Prostate gland (tissue), 2 donors: ENCODE data around the gene GSG1L. TPM values are rescaled to one million over a fixed set of nuclear protein-coding genes. Genes with fewer than 3 reads are reported as not detected.

Experiments used
- DNase-seq: peaks from one replicate; pipeline ENCODE4 v3.0.0-alpha.2; 2019; ENCODE audit warnings: low spot score
- H3K27ac ChIP-seq, 2 donors: fragments of 200-600 bp; sonication (generic); 2 replicates each; pipeline ENCODE4 v1.5.1; 2017 to 2019
- H3K27me3 ChIP-seq: fragments of 200-600 bp; sonication (generic); replicated peaks from 2 replicates; pipeline ENCODE4 v1.5.1; 2019; ENCODE audit not compliant: insufficient read depth
- H3K36me3 ChIP-seq, 2 donors: fragments of 200-600 bp; sonication (generic); 1 replicate in 1 of 2; 2 replicates in 1 of 2; pipeline versions ENCODE4 v1.5.1 to v1.8.1; 2017 to 2019
- H3K4me1 ChIP-seq: fragments of 200-600 bp; sonication (generic); replicated peaks from 2 replicates; pipeline ENCODE4 v1.5.1; 2019
- H3K4me3 ChIP-seq, 2 donors: fragments of 200-600 bp; sonication (generic); 2 replicates each; pipeline ENCODE4 v1.5.1; 2017 to 2019
- H3K9me3 ChIP-seq: fragments of 200-600 bp; sonication (generic); 2 replicates; pipeline ENCODE4 v1.5.1; 2017
- CTCF ChIP-seq, 4 experiments: fragments of 200-600 bp in 2 of 4; fragments of 450-650 bp in 2 of 4; sonication (generic) in 2 of 4; IDR thresholded peaks; 1 replicate in 3 of 4; 2 replicates in 1 of 4; pipeline ENCODE4 v1.5.1; 2016 to 2019; ENCODE audit warnings: antibody characterized with exemption in 4 of 4, mild to moderate bottlenecking in 2 of 4, moderate library complexity in 2 of 4
- POLR2A ChIP-seq: fragments of 450-650 bp; IDR thresholded peaks from one replicate; pipeline ENCODE4 v1.6.1; 2016; ENCODE audit warnings: antibody characterized with exemption, mild to moderate bottlenecking
- POLR2AphosphoS5 ChIP-seq: sonication (generic); formaldehyde crosslinking; IDR thresholded peaks from one replicate; pipeline ENCODE4 v1.6.1; 2017; ENCODE audit warnings: antibody characterized with exemption
- WGBS: methylation state at CpG from one replicate; pipeline ENCODE4 v1.1.5; 2018; 5-methylcytosine and 5-hydroxymethylcytosine counted together
- intact Hi-C: fragments of 100-400 bp; cut with DNase I; formaldehyde crosslinking; loops from one replicate; pipeline ENCODE4 v1.14.2; 2022
- total RNA-seq, 2 donors: library from RNA; depleted of rRNA; stranded (reverse); fragments of >200 nt; gene quantifications; one replicate each; pipeline ENCODE4 v1.1.0, GENCODE V29; 2016

GSG1L gene
- total RNA-seq, 2 donors from 2014 or later: 0.91 TPM; not detected in 1

GRCh38 chr16:27952811-27953210 is 110.7 kb downstream of the GSG1L start:
- no peaks in the 10 kb centered on the region for H3K36me3 ChIP-seq
- H3K27ac ChIP-seq: no peak overlapping the region
- H3K4me1 ChIP-seq: no peaks in the 10 kb centered on the region
- H3K4me3 ChIP-seq: no peak overlapping the region
- no peaks in the 10 kb centered on the region for H3K27me3 ChIP-seq
- intact Hi-C loops: no loop called here
- no peak for TF ChIP-seq POLR2A
- H3K9me3 ChIP-seq: no peaks in the 10 kb centered on the region
- 46% methylated on average over 3 of the region's 3 CpGs for WGBS
- no peak for DNase-seq

DNA sequence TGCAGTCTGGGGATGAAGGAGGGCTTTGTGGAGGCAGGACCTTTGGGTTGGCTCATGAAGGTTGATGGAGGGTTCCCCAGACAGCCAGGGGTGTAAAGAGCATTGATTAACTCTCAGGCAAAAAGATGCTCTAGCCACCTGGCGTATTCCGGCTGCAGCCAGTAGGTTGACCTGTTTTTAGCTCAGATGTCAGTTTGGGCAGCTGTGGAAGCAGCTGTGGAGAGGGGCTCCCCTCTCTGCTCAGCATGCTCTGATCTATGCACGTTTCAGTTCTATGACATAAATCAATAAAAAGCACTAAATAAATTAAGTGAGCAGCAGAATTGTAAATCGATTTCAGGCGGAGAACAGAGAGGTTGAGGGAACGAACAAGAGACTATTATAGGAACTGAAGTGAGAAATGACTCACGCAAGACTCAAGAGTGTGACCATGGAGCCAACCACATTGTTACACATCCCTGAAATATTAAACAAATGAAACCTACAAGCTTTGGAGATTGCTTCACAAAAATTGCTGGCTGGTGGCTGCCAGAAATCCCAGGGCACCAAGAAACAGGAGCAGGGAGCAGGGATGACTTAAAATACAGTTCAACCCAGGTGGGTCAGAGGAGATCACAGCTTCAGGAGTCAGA is 111.9 kb downstream of the GSG1L start:
- Histone ChIP-seq H3K27ac (no peak overlapping the region), H3K4me3 (no peak overlapping the region), H3K36me3 (no peaks in the 10 kb centered on the region), H3K4me1 (no peaks in the 10 kb centered on the region), H3K9me3 (no peaks in the 10 kb centered on the region), H3K27me3 (no peaks in the 10 kb centered on the region)
- TF ChIP-seq POLR2AphosphoS5 (no peak), POLR2A (no peak), CTCF (IDR thresholded peaks at IDR 0.05) (no peak)
- intact Hi-C loops: no loop called here
- DNase-seq: no peak
- 66% methylated on average over 7 of the region's 7 CpGs for WGBS

DNA sequence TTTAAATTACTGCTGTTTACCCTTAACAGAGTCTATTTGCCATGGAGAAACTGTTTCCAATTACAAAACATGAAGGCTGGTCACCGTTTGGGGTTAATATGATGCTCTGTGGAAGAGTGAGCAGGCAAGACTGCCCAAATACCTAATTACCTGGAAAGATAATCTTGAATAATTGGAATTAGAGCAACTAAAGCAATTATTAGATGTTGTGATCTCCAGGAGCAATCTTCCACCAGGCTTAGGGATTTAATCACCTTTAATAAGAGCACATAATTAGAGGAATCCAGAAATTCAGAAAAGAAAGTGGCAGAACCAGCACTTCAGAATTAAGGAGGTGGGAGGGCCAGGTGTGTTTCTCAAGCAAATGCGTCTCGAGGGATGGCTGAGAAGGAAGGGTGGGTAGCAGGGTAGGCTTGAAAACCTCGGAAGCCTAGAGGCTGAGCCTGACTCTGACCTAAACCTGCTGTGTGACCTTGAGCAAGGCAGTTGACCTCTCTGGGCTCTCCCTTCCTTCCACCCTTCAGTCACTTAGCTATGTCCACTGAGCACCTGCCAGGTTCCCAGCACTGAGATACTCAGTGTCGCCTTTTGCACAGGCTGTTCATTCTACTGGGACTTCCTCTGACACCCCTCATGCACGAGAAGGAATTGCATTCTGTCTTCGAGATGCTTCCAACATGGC is 113.2 kb downstream of the GSG1L start:
- no peaks in the 10 kb centered on the region for H3K9me3 ChIP-seq
- H3K4me1 ChIP-seq: no peaks in the 10 kb centered on the region
- H3K27me3 ChIP-seq: no peaks in the 10 kb centered on the region
- no peak overlapping the region for H3K27ac ChIP-seq
- TF ChIP-seq CTCF (IDR thresholded peaks at IDR 0.05) (no peak), POLR2AphosphoS5 (no peak), POLR2A (no peak)
- no peak overlapping the region for H3K4me3 ChIP-seq
- intact Hi-C loops: no loop called here
- H3K36me3 ChIP-seq: no peaks in the 10 kb centered on the region
- WGBS: 69% methylated on average over 7 of the region's 7 CpGs
- no peak for DNase-seq

GRCh38 chr16:27947696-27948095 is 115.8 kb downstream of the GSG1L start:
- TF ChIP-seq CTCF (IDR thresholded peaks at IDR 0.05) (no peak), POLR2A (no peak), POLR2AphosphoS5 (no peak)
- Histone ChIP-seq H3K9me3 (no peaks in the 10 kb centered on the region), H3K4me3 (no peak overlapping the region), H3K4me1 (no peaks in the 10 kb centered on the region), H3K27me3 (no peaks in the 10 kb centered on the region), H3K36me3 (no peaks in the 10 kb centered on the region), H3K27ac (no peak overlapping the region)
- 74% methylated on average over 7 of the region's 7 CpGs for whole genome bisulfite sequencing
- intact Hi-C loops: no loop called here
- DNase-seq: no peak

GRCh38 chr16:27945233-27945973 is 118.1 kb downstream of the GSG1L start:
- no peak for DNase-seq
- intact Hi-C loops: no loop called here
- H3K27me3 ChIP-seq: no peaks in the 10 kb centered on the region
- no peaks in the 10 kb centered on the region for H3K9me3 ChIP-seq
- H3K4me3 ChIP-seq: no peak overlapping the region
- no peak overlapping the region for H3K27ac ChIP-seq
- no peaks in the 10 kb centered on the region for H3K4me1 ChIP-seq
- no peak for TF ChIP-seq CTCF (IDR thresholded peaks at IDR 0.05)
- TF ChIP-seq POLR2AphosphoS5: no peak
- no peak for TF ChIP-seq POLR2A
- WGBS: 20% methylated on average over 15 of the region's 15 CpGs
- H3K36me3 ChIP-seq: no peaks in the 10 kb centered on the region
